Heart right ventricle (tissue), 16 donors: ENCODE results near the gene RAF1. TPM values are rescaled to one million over a fixed set of nuclear protein-coding genes. Genes with fewer than 3 reads are reported as not detected.

Source experiments
- ATAC-seq, 8 donors: fragments of 200-7000 bp; cut with Tn5 transposase; one replicate each; pipeline ENCODE4 v1.9.1; 2020; ENCODE audit warnings: mild to moderate bottlenecking in 8 of 8, moderate library complexity in 8 of 8, moderate number of reproducible peaks in 1 of 8
- DNase-seq, 2 donors: peaks; one replicate each; pipeline ENCODE4 v3.0.0-alpha.2; 2020
- H3K27ac ChIP-seq, 10 donors: fragments of 200-600 bp; sonication (generic) in 2 of 10; one replicate each; pipeline versions ENCODE4 v1.5.0 to v1.8.0; 2020 to 2022; ENCODE audit warnings: mild to moderate bottlenecking in 3 of 10
- H3K27me3 ChIP-seq, 7 donors: fragments of 200-600 bp; one replicate each; pipeline ENCODE4 v1.8.0; 2021 to 2022; ENCODE audit warnings: mild to moderate bottlenecking in 2 of 7
- H3K36me3 ChIP-seq, 9 donors: fragments of 200-600 bp; sonication (generic) in 1 of 9; one replicate each; pipeline versions ENCODE4 v1.5.0 to v1.8.0; 2020 to 2022; ENCODE audit warnings: mild to moderate bottlenecking in 2 of 9
- H3K4me1 ChIP-seq, 9 donors: fragments of 200-600 bp; sonication (generic) in 1 of 9; one replicate each; pipeline versions ENCODE4 v1.5.0 to v1.8.0; 2020 to 2022; ENCODE audit warnings: mild to moderate bottlenecking in 4 of 9
- H3K4me3 ChIP-seq, 10 donors: fragments of 200-600 bp; sonication (generic) in 2 of 10; one replicate each; pipeline versions ENCODE4 v1.5.0 to v1.8.0; 2020 to 2022; ENCODE audit warnings: mild to moderate bottlenecking in 7 of 10, moderate library complexity in 2 of 10
- H3K9me3 ChIP-seq, 11 donors: fragments of 200-600 bp in 10 of 11; sonication (generic) in 2 of 11; one replicate each; pipeline versions ENCODE4 v1.5.0 to v1.8.0; 2013 to 2022; ENCODE audit warnings: mild to moderate bottlenecking in 2 of 11, control low read depth in 1 of 11, moderate library complexity in 1 of 11
- CTCF ChIP-seq, 9 donors: fragments of 200-600 bp; sonication (generic) in 2 of 9; IDR thresholded peaks; one replicate each; pipeline versions ENCODE4 v1.5.0 to v1.8.0; 2021 to 2022; ENCODE audit warnings: antibody characterized with exemption in 9 of 9, mild to moderate bottlenecking in 5 of 9, moderate library complexity in 1 of 9
- WGBS, 2 donors: extraction: QIAGEN DNeasy Blood & Tissue Kit; methylation state at CpG; one replicate each; pipeline ENCODE4 v1.1.7; 2013; ENCODE audit warnings: inconsistent platforms in 1 of 2; 5-methylcytosine and 5-hydroxymethylcytosine counted together
- intact Hi-C, 10 donors: fragments of 100-400 bp; cut with DNase I; formaldehyde crosslinking; loops; one replicate each; pipeline versions ENCODE4 v1.11.1 to v1.14.2; 2022
- polyA plus RNA-seq, 2 donors: library from polyadenylated mRNA; stranded (reverse); fragments of 200-250 nt; gene quantifications; one replicate each; pipeline ENCODE4 v1.2.3, GENCODE V29; 2013
- total RNA-seq, 10 donors: library from RNA; stranded (reverse); fragmentation: NEBNext Ultra II Directional in 3 of 10; extraction: Animal tissue kit (Norgen Biotek cat#: 25700) in 3 of 10; gene quantifications; one replicate each; pipeline versions ENCODE4 v1.2.1 to v1.2.4, GENCODE V29; 2021 to 2023
- donor health status: Arrhythmogenic right ventricular cardiomyopathy.
- donor health status: ischemic (EF 13 %, LVEDD 7.1; RV severe dilation, severe dysfunction).
- donor health status: healthy with polysubstance abuse.
- donor health status: DM: no; HTN: yes; CAD: no.
- donor health status: DM: no; HTN: no; CAD: no.
- donor health status: ischemic (EF 25% LVEDD 6.9; RV normal size, moderate dysfunction).
- donor health status: ischemic (EF 25% LVEDD 5.7; RV mildly dilated, moderate dysfunction).
- donor health status: healthy.
- donor health status: DM: yes; HTN: yes; CAD: no.
- donor health status: Ischemic cardiomyopathy.
- donor health status: ischemic (EF 35%, LVEDD 5.7; RV mildly dilated, moderate dysfunction).
- donor health status: nonischemic (EF 11% LVEDD 7.7; RV severe dilation, severe dysfunction).
- donor health status: DM: yes; HTN: yes; CAD: no.
- donor health status: PGD.
- donor health status: ischemic (EF 29% LVEDD 5.4; RV normal size, mild dysfunction).
- donor health status: nonischemic (EF 23%, LVEDD 6.1; RV moderate dilation, normal function).

Gene RAF1
- total and polyA plus RNA-seq, 12 donors = 65.4 to 193 (median 123) TPM

- Histone ChIP-seq H3K4me1 (peaks cover 0 to 22% (median 12%) of the 10 kb centered on the region in 9 donors), H3K27me3 (no peaks in the 10 kb centered on the region), H3K36me3 (no peaks in the 10 kb centered on the region), H3K4me3 (no peak overlapping the region), H3K9me3 (no peaks in the 10 kb centered on the region), H3K27ac (no peak overlapping the region)
- intact Hi-C loops = loop anchor here in 1 of 10 donors (5.0 kb wide), 1 partner anchor 119 kb away; no protein-coding TSS in a partner anchor
- ATAC-seq (peak in 5 of 8 donors; percentile 8 to 45 (median 33)), DNase-seq (peak; percentile 34)
- peak in 3 of 9 donors; percentile 36 to 39 (median 38) for TF ChIP-seq CTCF (IDR thresholded peaks at IDR 0.05)
- 32 to 42% methylated on average over 6 of the region's 6 CpGs for WGBS, 2 donors
These were observed 44.8 kb upstream of the RAF1 start for GRCh38 chr3:12708584-12709192.

GRCh38 chr3:12707449-12707848 lies 43.5 kb upstream of the RAF1 start:
- no peak for TF ChIP-seq CTCF (IDR thresholded peaks at IDR 0.05)
- H3K36me3 ChIP-seq = no peaks in the 10 kb centered on the region
- no peak overlapping the region for H3K27ac ChIP-seq
- no peaks in the 10 kb centered on the region for H3K27me3 ChIP-seq
- no peaks in the 10 kb centered on the region for H3K9me3 ChIP-seq
- H3K4me3 ChIP-seq = no peak overlapping the region
- DNase-seq = no peak
- intact Hi-C loops = loop anchor here in 1 of 10 donors (5.0 kb wide), 1 partner anchor 120 kb away; no protein-coding TSS in a partner anchor
- 87 to 94% methylated on average over 2 of the region's 2 CpGs for WGBS, 2 donors
- peak in 1 of 8 donors; percentile 19 for ATAC-seq
- peaks cover 0 to 22% (median 12%) of the 10 kb centered on the region in 9 donors for H3K4me1 ChIP-seq

GRCh38 chr3:12706504-12707253 lies 42.8 kb upstream of the RAF1 start:
- peak; percentile 28 to 81 (median 69) for TF ChIP-seq CTCF (IDR thresholded peaks at IDR 0.05)
- ATAC-seq (peak; percentile 77 to 89 (median 84)), DNase-seq (peak in 1 of 2 donors; percentile 52)
- Histone ChIP-seq H3K36me3 (no peaks in the 10 kb centered on the region), H3K27ac (no peak overlapping the region), H3K4me1 (peaks cover 0 to 22% (median 12%) of the 10 kb centered on the region in 9 donors), H3K27me3 (no peaks in the 10 kb centered on the region), H3K9me3 (no peaks in the 10 kb centered on the region), H3K4me3 (no peak overlapping the region)
- WGBS, 2 donors = 87 to 89% methylated on average over 2 of the region's 2 CpGs
- intact Hi-C loops = loop anchor here in 2 of 10 donors (1.0 to 5.0 kb wide), 2 partner anchors 24 to 121 kb away; no protein-coding TSS in a partner anchor

GRCh38 chr3:12705981-12706380 lies 42.1 kb upstream of the RAF1 start:
- no peak for TF ChIP-seq CTCF (IDR thresholded peaks at IDR 0.05)
- no peak overlapping the region for H3K27ac ChIP-seq
- WGBS, 2 donors = 79 to 92% methylated on average over 1 of the region's 1 CpG

More at GRCh38 chr3:12705981-12706380, 42.1 kb upstream of the RAF1 start:
- Histone ChIP-seq H3K4me1 (peaks cover 0 to 22% (median 12%) of the 10 kb centered on the region in 9 donors), H3K9me3 (no peaks in the 10 kb centered on the region), H3K27me3 (no peaks in the 10 kb centered on the region), H3K4me3 (no peak overlapping the region), H3K36me3 (no peaks in the 10 kb centered on the region)
- ATAC-seq (no peak), DNase-seq (no peak)
- intact Hi-C loops = loop anchor here in 2 of 10 donors (1.0 to 5.0 kb wide), 2 partner anchors 24 to 121 kb away; no protein-coding TSS in a partner anchor
